GM19025 (cell line): ENCODE results near the gene RBM33.
"Not testable (repeated sequence)": the region's sequence is repeated elsewhere in the genome, so short reads cannot be mapped to it uniquely, and the experiment has no call there.

ENCODE experiments used
- ATAC-seq: cut with Tn5 transposase; IDR thresholded peaks from one replicate; pipeline ENCODE4 v1.9.1; 2021; ENCODE audit warnings: mild to moderate bottlenecking, low read depth, moderate library complexity; ENCODE audit not compliant: unreplicated experiment

RBM33 gene, protein sequence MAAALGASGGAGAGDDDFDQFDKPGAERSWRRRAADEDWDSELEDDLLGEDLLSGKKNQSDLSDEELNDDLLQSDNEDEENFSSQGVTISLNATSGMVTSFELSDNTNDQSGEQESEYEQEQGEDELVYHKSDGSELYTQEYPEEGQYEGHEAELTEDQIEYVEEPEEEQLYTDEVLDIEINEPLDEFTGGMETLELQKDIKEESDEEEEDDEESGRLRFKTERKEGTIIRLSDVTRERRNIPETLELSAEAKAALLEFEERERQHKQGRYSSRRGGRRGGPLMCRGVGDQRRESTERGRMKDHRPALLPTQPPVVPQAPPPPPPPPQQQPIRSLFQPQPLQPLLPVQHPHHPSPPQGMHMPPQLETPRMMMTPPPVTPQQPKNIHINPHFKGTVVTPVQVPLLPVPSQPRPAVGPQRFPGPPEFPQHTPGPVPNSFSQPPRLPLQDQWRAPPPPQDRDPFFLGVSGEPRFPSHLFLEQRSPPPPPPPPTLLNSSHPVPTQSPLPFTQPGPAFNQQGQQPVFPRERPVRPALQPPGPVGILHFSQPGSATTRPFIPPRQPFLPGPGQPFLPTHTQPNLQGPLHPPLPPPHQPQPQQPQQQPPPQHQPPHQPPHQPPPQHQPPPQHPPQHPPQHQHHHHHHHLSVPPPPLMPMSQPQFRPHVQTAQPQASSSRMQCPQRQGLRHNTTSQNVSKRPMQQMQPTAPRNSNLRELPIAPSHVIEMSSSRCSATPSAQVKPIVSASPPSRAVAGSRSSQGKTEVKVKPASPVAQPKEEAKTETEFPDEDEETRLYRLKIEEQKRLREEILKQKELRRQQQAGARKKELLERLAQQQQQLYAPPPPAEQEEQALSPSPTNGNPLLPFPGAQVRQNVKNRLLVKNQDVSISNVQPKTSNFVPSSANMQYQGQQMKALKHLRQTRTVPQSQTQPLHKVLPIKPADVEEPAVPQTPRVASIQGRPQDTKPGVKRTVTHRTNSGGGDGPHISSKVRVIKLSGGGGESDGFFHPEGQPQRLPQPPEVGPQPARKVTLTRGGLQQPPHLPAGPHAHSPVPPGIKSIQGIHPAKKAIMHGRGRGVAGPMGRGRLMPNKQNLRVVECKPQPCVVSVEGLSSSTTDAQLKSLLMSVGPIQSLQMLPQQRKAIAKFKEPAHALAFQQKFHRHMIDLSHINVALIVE

DNA sequence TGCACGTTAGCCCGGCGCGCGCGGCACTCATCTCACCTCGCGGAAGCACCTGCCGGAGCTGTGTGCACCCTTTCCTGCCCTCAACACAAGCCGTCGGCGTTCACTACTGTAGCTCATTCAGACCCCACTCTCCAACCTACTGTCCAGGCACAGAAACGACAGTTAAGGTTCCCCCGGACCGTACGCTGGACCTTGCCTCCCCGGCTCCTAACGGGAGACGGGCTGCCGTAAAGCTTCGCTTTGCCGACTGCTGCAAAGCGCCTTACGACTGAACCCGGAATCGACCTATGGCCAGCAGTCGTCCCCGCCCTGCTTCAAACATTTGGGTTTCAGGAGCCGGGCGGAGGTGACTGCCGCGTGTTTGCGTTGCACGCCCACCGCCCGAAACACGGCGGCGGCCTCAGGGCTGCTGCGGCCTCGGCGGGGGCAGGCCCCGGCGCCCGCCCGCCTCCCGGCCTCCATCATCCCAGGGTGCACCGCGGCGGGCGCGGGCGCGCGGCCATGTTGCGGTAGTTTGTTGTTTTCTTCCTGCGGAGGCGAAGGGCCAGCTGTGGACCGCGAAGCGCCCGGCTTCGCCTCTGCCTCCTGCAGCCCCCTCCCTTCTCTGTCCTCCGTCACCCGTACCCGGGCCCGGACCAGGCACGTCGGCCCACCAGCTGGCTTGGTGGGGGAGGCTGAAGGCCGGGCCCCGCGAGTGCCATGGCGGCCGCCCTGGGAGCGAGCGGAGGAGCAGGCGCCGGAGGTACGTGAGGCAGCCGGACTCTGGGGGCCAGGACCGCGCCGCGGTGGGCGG is at the start of gene RBM33:
TSS of gene RBM33 (plus strand) at position 484 of the 793 bp plus-strand sequence. CDS start at position 700, 216 bp downstream.
- peak; percentile 83 for ATAC-seq

DNA sequence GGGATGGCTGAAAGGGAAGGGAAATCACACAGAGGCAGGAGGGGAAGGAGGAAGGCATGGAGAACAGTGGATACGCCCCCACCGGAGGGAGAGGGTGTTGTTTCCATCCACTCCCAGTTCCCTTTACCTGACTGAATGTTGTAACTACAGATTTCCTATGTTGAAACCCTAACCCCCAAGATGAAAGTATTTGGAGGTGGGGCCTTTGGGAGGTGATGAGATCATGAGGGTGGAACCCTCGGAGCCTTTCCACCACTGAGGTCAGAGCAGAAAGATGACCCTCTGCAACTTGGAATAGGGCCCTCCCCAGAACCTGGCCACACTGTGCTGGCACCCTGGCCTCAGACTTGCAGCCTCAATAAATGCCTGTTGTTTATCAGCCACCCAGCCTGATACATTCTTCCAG is 49.5 kb upstream of the RBM33 start:
- ATAC-seq = no peak

DNA sequence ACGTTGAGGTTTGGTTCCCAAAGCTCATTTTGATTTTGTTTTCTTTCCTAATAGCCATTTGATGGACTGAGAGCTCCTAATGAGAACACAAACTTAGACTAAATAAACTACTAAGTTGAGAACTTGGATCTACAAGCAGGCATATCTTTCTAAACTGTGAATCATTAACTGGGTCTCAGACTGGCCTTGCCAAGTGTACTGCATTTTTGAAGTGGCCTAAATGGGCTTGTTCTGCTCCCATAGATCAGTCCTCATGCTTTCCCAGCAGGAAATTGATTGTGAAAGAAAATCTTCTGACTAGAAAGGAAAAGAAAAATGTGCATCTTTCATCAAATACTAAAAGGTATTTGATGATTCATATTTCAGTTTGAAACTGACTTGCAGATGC is 46.7 kb upstream of the RBM33 start:
- no peak for ATAC-seq

DNA sequence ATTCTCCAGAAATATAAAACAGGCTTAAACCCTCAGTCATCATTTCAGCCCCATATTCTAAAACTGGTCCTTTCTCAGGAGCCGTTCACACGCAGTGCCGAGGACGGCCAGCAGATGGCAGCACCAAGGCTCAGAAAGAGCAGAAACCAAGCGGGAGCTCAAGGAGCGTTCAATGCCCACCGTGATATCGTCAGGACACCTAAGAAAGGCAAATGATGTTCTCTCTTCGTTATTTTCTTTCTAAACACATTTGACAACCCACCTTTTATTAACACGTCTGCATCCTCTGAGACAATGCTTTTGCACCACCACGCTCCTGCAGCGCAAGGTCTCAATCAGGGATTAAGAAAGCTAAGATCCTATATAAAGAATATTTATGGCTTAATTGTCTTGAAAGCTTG is 45.7 kb upstream of the RBM33 start:
- ATAC-seq = no peak

DNA sequence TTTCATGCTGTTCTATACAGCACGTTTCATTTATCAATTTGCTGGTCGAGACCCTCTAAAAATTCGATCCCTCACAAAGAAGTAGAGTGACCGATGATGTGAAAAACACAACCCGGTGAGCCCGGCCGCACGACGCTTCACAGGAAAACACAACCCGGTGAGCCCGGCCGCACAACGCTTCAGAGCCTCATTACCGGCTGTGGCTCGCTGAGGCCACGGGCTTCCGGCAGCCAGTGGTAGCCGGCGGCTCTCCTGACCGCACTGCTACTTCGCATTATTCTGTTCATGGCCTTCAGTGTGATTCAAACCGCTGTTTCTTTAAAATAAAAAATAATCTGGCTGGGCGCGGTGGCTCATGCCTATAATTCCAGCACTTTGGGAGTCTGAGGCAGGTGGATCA is 42.3 kb upstream of the RBM33 start:
- ATAC-seq = no peak

DNA sequence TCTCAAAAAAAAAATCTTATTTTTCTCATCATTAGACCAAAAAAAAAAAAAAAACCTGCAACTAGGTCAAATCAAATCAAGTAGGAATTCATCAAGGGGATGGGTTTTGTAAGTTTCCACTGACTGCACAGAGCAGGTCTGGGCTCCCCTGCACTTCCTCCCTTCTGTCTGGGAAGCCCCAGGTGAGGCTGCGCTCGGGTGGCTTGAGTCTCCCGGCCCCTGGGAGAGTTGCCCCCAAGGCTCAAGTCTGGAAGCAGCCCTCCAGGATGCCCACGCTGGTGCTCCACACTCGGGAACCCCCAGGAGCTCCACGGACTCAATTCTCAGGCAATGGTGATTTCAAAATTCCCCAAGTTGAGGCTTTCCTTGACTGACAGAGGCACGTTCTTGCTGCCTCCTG is 41.7 kb upstream of the RBM33 start:
- ATAC-seq = no peak

DNA sequence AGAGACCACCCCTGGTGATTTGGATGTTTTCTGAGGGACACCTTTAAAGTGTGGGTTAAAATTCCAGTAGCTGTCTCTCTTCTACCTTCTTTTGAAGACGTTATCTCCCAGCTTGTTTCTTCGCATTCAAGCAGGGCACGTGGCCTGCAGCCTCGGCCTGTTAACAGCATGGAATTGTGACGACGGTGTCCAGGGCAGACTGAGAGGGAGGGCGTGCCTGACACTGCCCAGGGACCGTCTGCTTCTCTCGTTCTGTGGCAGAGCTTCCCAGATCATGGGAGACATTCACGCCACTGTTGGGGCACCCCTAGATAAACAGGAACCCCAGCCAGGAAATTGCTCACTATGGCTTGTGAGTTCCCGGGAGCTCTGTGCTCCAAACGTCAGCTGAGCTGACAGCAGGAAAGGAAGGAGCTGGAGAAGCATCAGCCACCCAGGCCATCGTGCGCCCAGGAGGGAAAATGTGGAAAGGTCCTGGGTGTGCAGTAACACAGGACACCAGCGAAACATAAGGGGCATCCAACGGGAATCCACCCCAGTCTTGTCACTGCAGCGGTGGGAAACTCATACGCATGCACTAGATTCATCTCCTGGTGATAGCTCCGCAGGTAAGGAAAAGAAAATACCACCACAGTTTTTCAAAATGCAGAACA is 41.1 kb upstream of the RBM33 start:
- ATAC-seq = no peak

DNA sequence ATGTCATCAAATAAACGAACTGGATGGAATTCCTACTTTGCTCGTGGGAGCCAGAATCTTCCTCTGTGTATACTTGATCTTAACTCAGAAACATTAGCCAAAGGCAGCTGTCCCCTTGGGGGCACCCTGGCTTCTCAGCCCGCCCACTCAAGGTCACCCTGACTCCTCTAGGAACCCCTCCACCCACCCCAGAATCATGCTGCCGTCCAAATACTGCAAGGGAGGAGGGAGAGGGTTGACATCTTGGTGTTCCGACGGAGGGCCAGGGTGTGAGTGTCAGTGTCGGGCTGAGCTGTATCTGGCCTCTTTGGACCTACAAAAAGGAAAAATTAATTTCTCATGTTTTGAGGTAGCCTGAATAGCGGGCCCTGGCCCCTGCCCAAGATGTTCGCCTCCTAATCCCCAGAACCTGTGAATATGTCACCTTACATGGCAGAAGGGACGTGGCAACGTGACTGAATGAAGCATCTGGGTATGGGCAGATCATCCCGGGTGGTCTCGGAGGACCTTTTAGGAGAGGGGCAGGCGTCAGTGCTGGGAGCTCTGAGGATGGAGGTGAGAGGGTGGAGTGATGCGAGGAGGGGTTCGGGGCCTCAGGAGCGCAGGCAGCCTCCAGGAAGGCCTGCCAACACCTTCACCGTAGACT is 40.5 kb upstream of the RBM33 start:
- ATAC-seq = no peak

DNA sequence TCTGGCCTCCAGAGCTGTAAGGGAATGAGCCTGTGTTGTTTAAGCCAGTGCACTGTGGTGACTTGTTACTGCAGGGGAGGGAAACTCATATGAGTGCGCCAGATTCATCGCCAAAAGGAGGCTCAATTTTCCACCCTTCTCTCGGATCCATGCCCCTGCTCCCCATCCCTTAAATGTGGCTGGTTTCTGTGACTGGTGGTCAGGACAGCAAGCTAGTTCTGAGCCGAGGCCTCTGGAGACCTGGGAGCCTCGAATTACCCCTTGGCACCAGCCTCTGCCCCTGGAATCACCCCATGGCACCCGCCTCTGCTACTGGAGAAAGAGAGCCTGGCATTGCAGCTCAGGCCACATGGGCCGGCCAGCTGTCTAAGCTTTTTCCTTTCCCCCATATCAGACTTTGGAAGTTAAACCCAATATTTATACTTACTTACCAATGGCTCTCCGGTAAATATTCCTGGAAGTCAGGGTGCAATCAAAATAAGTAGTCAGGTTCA is 39.9 kb upstream of the RBM33 start:
- no peak for ATAC-seq

DNA sequence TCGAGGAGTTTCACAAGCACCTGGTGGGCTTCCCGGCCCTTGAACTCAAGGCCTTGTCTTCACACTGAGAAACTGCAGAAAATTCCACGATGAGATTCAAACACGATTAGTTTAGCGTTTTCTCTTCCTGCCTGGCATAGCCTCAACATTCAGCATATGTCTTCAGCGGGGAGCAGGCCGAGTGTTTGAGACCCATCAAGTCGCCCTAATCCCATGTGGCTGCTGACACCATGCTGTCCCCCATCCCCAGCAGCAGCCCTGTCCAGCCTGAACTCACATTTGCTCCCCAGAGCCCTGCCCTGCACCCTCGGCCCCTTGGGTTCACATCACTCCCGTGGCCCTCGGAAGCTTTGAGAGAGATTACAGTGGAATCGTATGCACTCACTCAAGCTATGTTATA is 35.3 kb upstream of the RBM33 start:
- ATAC-seq = no peak

DNA sequence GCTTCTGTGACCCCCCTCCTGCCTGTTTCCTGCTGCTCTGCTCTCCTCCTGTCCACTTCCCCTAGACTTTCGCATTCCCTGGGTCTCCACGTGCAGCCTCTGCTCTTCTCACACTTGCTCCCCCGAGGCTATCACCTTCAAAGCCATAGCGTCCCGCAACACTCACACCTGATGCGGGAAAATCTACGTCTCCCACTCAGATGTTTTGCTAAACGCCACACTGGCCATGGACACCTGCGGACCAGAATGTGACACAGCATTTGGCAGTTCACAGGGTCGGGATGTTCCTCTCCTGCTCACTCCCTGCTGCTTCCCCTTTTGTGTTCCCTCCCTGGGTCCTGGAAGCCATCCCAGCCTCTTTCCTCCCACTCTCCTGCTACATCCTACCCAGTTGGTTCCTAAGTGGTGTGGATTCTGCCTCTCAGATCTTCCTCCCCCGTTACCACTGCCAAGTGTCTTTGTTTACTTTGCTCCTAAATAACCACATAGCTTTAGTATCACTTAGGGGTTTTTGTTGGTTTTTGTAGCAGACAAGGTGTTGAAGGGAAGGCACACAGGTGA is 33.7 kb upstream of the RBM33 start:
- ATAC-seq = no peak

DNA sequence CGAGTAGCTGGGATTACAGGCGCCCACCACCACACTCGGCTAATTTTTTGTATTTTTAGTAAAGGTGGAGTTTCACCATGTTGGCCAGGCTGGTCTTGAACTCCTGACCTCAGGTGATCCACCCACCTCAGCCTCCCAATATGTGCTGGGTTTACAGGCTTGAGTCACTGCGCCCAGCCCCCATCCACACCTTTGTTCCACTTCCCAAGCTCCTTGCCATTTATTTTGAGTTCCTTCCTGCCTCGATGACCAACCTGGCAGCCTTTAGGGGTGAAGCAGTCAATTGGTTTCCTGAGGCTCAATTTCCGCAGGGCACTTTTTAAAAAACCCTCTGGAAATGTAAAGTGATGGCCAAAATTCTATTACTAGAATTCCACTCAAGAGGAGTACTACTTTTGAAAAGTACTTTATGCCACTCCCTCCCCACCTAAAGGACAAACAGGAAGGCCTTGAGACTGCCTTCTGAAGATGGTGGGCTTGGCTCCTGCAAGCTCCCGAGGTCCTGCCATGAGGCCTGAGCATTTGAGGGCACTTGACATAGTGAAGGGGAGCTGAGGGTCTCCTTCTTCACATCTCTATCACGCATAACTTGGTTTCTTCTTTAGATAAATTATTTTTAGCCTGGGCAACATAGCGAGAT is 32.5 kb upstream of the RBM33 start:
- no peak for ATAC-seq

DNA sequence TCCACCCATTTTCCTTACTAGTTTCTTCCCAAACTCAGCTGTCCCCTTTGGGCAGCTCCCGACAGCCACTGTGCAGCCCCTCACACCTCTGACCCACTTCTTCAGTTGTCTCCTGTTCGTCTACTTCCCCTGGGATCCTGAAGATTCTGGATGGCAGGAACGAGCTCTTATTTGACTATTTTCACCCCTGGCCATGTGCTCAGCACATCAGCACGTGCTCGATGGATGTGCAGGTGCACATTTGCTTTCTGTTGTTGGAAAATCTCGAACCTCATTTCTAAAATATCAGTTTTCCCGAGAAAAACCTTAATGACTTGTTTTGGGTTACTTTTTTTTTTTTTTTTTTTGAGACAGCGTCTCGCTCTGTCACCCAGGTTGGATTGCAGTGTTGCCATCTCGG is 31.8 kb upstream of the RBM33 start:
- ATAC-seq = no peak

DNA sequence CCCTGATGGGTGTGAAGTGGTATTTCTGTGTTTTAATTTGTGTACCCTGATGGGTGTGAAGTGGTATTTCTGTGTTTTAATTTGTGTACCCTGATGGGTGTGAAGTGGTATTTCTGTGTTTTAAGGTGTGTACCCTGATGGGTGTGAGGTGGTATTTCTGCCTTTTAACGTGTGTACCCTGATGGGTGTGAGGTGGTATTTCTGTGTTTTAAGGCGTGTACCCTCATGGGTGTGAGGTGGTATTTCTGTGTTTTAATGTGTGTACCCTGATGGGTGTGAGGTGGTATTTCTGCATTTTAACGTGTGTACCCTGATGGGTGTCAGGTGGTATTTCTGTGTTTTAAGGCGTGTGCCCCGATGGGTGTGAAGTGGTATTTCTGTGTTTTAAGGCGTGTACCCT is 29.4 kb upstream of the RBM33 start:
- ATAC-seq = not testable (repeated sequence)

DNA sequence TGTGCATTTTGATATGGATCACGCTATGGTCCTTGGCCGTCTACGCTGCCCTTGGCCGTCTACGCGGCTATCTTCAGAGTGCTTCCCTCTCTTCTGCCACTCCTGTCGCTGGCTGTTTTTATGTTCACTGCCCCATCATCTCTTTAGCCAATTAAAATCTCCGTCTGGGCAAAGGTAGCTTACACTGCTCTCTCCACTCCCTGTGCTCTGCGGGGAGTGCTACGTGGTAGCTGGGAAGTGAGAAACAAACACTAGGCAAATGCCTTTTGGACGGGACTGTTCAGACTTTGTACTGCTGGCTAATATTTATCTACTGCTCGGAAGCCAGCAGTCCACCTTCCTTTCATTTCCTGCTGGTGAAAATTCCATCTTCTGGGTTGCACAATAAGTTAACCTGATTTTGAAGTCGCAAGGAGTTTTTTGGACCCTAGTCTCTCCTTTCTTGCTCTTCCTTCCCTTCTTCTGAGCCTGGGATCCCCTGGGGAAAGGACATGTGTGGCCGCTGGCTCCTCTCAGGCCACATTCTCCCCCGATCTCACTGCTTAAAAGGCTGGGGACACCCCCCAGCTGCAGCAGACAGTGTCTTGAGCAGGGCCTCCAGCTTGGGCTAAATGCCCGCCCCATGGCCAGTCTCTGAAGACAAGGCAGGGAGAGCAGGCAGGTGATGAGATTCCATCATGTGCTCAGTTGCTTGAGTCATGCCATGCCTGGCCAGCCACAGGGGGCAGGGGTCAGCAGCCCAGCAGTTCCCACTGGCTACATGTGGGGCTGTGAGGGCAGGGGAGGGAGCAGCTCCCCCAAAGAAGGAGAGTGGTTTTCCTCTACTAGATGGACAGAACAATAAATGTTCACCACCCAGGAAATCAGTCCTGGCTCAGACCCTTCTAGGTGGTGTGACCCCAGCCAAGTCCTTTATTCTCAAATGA is 25.5 kb upstream of the RBM33 start:
- no peak for ATAC-seq

DNA sequence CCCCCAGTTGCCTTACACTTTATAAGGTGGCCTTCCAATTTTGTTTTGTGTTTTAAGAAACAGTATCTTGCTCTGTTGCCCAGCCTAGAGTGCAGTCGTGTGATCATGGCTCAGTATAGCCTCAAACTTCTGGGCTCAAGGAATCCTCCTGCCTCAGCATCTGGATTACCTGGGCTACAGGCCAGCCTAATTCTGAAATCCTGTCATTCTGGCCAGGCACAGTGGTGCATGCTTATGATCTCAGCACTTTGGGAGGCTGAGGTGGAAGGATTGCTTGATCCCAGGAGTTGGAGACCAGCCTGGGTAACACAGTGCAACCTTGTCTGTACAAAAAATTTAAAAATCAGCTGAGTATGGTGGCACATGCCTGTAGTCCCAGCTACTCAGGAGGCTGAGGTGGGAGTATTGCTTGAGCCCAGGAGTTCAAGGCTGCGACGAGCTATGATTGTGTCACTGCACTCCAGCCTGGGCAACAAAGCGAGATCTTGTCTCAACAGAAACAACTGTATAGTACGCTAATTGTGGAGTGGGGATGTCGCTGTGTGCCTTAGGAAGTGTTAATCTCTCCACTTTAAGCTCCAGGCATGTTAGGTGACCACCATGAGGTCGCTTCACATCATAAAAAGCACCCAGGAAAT is 24.7 kb upstream of the RBM33 start:
- no peak for ATAC-seq

DNA sequence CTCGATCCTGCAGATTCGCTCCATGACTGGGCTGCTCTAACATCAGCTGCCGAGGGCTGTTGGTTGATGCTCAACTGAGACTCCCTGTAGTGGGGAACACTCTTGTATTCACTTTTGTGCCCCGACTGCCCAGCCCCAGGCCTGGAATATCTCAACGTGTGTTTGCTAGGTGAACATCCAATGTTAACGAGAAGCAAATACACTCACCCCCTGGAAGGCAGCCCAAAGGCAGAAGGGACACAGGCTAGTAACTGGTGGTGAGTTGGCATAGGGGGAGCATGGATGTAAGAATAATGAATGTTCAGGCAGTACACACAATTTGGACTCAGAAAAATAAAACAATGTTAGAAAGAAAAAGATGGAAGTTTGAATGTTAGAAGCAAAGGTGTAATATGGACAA is 24.0 kb upstream of the RBM33 start:
- no peak for ATAC-seq
